Adrenal gland (tissue), 5 donors: Measurements from ENCODE around the gene ANXA2R.

Source experiments
- CTCF ChIP-seq, 6 experiments: fragments of 450-650 bp in 4 of 6; fragments of 200-600 bp in 2 of 6; sonication (generic) in 1 of 6; IDR thresholded peaks; 1 replicate in 5 of 6; 2 replicates in 1 of 6; pipeline versions ENCODE4 v1.5.1 to v1.8.0; 2016 to 2021; ENCODE audit warnings: antibody characterized with exemption in 6 of 6, mild to moderate bottlenecking in 2 of 6, moderate library complexity in 1 of 6
- POLR2A ChIP-seq, 2 donors: fragments of 450-650 bp; IDR thresholded peaks; one replicate each; pipeline ENCODE4 v1.6.1; 2017; ENCODE audit warnings: antibody characterized with exemption in 2 of 2, mild to moderate bottlenecking in 2 of 2, moderate library complexity in 1 of 2
- donor health status: DM: no; HTN: no; CAD: no.

GRCh38 chr5:43020399-43020746, 19.7 kb downstream of the ANXA2R start:
- TF ChIP-seq CTCF (IDR thresholded peaks at IDR 0.05) = no peak
- TF ChIP-seq POLR2A (IDR thresholded peaks at IDR 0.05) = no peak
